Measurements from ENCODE around the gene MAPK11. TPM values are rescaled to one million over a fixed set of nuclear protein-coding genes. Genes with fewer than 3 reads are reported as not detected.

The MAPK11 gene
- total RNA-seq, 1 donor from 2014 or later: 11.9 TPM

DNA sequence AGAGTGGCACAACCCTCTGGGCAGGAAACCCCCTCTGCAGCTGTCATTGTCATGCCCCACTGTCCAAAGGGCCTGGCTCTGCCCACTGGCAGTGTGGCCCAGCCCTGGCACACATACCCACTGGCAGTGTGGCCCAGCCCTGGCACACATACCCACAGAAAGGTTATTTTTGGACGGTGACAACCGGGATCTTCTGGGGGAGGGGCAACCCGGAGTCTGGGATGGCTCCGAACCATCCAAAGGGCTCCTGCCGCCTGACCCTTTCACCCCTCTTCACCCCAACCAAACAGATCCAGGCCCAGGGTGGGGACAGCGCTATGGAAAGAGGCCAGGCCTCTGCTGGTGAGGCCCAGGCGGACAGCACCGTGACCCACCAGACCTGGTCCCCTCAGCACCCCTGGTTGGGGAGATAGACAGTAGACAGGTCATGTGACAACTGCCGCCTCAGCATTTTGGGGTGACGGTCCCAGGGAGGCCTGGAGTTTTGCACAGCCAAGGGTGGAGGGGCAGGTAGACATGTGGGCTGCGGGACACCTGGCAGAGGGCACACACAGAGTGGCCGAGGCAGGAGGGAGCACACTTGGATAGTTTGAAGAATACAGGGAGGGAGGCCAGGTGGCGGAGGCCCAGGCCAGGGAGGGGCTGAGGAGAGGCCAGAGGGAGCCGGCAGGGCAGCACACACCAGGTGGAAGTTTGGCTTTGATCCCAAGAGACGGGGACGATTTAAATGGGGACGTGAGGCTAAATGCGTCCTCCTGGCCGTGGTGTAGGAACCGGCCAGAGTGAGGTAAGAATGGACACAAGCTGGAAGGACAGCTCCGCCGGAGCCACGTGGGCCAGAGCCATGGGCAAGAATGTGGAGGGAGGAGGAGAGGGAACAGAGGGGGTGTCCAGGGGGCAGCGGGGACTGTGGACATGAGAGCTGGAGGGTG, 11.6 kb downstream of the MAPK11 start:
- DNase-seq (ENCODE audit: low read depth): no peak
- H3K4me3 ChIP-seq (ENCODE audit: low read depth, low read length): no peak overlapping the region
- peaks cover 2% of the 10 kb centered on the region for H3K36me3 ChIP-seq (ENCODE audit: control insufficient read depth, insufficient read depth, low read length)
- TF ChIP-seq, protein P1, sequence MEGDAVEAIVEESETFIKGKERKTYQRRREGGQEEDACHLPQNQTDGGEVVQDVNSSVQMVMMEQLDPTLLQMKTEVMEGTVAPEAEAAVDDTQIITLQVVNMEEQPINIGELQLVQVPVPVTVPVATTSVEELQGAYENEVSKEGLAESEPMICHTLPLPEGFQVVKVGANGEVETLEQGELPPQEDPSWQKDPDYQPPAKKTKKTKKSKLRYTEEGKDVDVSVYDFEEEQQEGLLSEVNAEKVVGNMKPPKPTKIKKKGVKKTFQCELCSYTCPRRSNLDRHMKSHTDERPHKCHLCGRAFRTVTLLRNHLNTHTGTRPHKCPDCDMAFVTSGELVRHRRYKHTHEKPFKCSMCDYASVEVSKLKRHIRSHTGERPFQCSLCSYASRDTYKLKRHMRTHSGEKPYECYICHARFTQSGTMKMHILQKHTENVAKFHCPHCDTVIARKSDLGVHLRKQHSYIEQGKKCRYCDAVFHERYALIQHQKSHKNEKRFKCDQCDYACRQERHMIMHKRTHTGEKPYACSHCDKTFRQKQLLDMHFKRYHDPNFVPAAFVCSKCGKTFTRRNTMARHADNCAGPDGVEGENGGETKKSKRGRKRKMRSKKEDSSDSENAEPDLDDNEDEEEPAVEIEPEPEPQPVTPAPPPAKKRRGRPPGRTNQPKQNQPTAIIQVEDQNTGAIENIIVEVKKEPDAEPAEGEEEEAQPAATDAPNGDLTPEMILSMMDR (IDR thresholded peaks at IDR 0.05; ENCODE audit: insufficient read depth, low read length, poor library complexity, severe bottlenecking): no peak
- H3K27me3 ChIP-seq (ENCODE audit: control insufficient read depth, insufficient read depth, low read length): no peaks in the 10 kb centered on the region

- no peak for DNase-seq (ENCODE audit: low read depth)
- Histone ChIP-seq H3K27me3 (ENCODE audit: control insufficient read depth, insufficient read depth, low read length) (no peaks in the 10 kb centered on the region), H3K36me3 (ENCODE audit: control insufficient read depth, insufficient read depth, low read length) (peaks cover 2% of the 10 kb centered on the region), H3K4me3 (ENCODE audit: low read depth, low read length) (no peak overlapping the region)
- TF ChIP-seq, protein P1 (IDR thresholded peaks at IDR 0.05; ENCODE audit: insufficient read depth, low read length, poor library complexity, severe bottlenecking): no peak
These were observed 12.5 kb downstream of the MAPK11 start for GRCh38 chr22:50257451-50258360.

GRCh38 chr22:50257041-50257440, 13.1 kb downstream of the MAPK11 start:
- H3K4me3 ChIP-seq (ENCODE audit: low read depth, low read length): no peak overlapping the region
- TF ChIP-seq, protein P1 (IDR thresholded peaks at IDR 0.05; ENCODE audit: insufficient read depth, low read length, poor library complexity, severe bottlenecking): no peak
- H3K36me3 ChIP-seq (ENCODE audit: control insufficient read depth, insufficient read depth, low read length): peaks cover 2% of the 10 kb centered on the region
- H3K27me3 ChIP-seq (ENCODE audit: control insufficient read depth, insufficient read depth, low read length): no peaks in the 10 kb centered on the region
- no peak for DNase-seq (ENCODE audit: low read depth)

- no peak for DNase-seq (ENCODE audit: low read depth)
- TF ChIP-seq, protein P1 (IDR thresholded peaks at IDR 0.05; ENCODE audit: insufficient read depth, low read length, poor library complexity, severe bottlenecking): no peak
- no peak overlapping the region for H3K4me3 ChIP-seq (ENCODE audit: low read depth, low read length)
- H3K36me3 ChIP-seq (ENCODE audit: control insufficient read depth, insufficient read depth, low read length): peaks cover 2% of the 10 kb centered on the region
- H3K27me3 ChIP-seq (ENCODE audit: control insufficient read depth, insufficient read depth, low read length): no peaks in the 10 kb centered on the region
These were observed 13.8 kb downstream of the MAPK11 start for GRCh38 chr22:50256258-50256862.

GRCh38 chr22:50255607-50256006, 14.6 kb downstream of the MAPK11 start:
- no peak for DNase-seq (ENCODE audit: low read depth)
- TF ChIP-seq, protein P1 (IDR thresholded peaks at IDR 0.05; ENCODE audit: insufficient read depth, low read length, poor library complexity, severe bottlenecking): no peak
- peaks cover 2% of the 10 kb centered on the region for H3K36me3 ChIP-seq (ENCODE audit: control insufficient read depth, insufficient read depth, low read length)

More at GRCh38 chr22:50255607-50256006, 14.6 kb downstream of the MAPK11 start:
- Histone ChIP-seq H3K27me3 (ENCODE audit: control insufficient read depth, insufficient read depth, low read length) (no peaks in the 10 kb centered on the region), H3K4me3 (ENCODE audit: low read depth, low read length) (no peak overlapping the region)
